Vagina (tissue), 2 donors: Measurements from ENCODE around the gene SLC12A8.

Experiments
- POLR2A ChIP-seq, 2 donors: fragments of 450-650 bp; IDR thresholded peaks; one replicate each; pipeline ENCODE4 v1.6.1; 2017; ENCODE audit warnings: antibody characterized with exemption in 2 of 2, mild to moderate bottlenecking in 2 of 2, moderate library complexity in 2 of 2
- POLR2AphosphoS5 ChIP-seq, 2 donors: sonication (generic); formaldehyde crosslinking; IDR thresholded peaks; one replicate each; pipeline ENCODE4 v1.9.0; 2017; ENCODE audit warnings: antibody characterized with exemption in 2 of 2, mild to moderate bottlenecking in 2 of 2, low read depth in 1 of 2; ENCODE audit not compliant: insufficient read depth in 1 of 2
- TF ChIP-seq, protein P1 (sequence below), 3 experiments: fragments of 450-650 bp in 2 of 3; fragments of 200-600 bp in 1 of 3; sonication (generic) in 1 of 3; IDR thresholded peaks; one replicate each; pipeline ENCODE4 v1.5.1; 2017 to 2019; ENCODE audit warnings: antibody characterized with exemption in 3 of 3, mild to moderate bottlenecking in 2 of 3, moderate library complexity in 2 of 3

DNA sequence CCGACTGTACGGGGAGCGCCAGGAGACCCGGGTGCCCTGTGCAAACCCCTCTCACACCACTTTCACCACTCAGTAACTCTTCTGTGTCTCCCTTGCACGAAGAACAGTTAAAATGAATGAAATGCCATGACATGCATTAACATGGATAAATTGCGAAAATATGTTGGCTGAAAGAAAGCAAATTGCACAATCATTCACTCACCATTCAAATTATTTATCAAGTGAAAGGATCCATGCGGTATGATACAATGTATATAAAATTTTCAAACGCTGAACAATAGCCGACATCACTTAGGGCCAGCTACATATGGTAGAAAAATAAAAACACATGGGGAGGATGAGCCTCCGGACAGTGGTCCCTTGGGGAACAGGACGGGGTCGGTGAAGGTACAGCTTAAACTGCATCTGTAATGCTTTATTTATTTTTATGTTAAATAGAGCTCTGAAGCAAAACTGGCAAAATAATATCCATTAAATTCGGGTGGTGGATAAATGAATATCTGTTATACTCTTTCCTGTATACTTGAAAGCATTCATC lies 45.9 kb downstream of the SLC12A8 start:
- TF ChIP-seq, protein P1, sequence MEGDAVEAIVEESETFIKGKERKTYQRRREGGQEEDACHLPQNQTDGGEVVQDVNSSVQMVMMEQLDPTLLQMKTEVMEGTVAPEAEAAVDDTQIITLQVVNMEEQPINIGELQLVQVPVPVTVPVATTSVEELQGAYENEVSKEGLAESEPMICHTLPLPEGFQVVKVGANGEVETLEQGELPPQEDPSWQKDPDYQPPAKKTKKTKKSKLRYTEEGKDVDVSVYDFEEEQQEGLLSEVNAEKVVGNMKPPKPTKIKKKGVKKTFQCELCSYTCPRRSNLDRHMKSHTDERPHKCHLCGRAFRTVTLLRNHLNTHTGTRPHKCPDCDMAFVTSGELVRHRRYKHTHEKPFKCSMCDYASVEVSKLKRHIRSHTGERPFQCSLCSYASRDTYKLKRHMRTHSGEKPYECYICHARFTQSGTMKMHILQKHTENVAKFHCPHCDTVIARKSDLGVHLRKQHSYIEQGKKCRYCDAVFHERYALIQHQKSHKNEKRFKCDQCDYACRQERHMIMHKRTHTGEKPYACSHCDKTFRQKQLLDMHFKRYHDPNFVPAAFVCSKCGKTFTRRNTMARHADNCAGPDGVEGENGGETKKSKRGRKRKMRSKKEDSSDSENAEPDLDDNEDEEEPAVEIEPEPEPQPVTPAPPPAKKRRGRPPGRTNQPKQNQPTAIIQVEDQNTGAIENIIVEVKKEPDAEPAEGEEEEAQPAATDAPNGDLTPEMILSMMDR (IDR thresholded peaks at IDR 0.05), result no peak
- TF ChIP-seq POLR2A (IDR thresholded peaks at IDR 0.05) (no peak), POLR2AphosphoS5 (IDR thresholded peaks at IDR 0.05; ENCODE audit: insufficient read depth in 1 of 2, low read depth in 1 of 2) (no peak)
